HUES6 (cell line): Measurements from ENCODE around the gene KBTBD12.

Experiments
- H3K27ac ChIP-seq: 2 replicates; pipeline ENCODE4 v1.7.0; 2013; ENCODE audit warnings: low read depth, mild to moderate bottlenecking, low read length, inconsistent platforms
- H3K27me3 ChIP-seq: 2 replicates; pipeline ENCODE4 v1.6.1; 2013; ENCODE audit warnings: low read length; ENCODE audit not compliant: control insufficient read depth, insufficient read depth
- H3K36me3 ChIP-seq: 2 replicates; pipeline ENCODE4 v1.6.1; 2013; ENCODE audit warnings: low read length; ENCODE audit not compliant: control insufficient read depth, insufficient read depth
- H3K4me1 ChIP-seq: 2 replicates; pipeline ENCODE4 v1.6.1; 2013; ENCODE audit warnings: low read length; ENCODE audit not compliant: control insufficient read depth, insufficient read depth
- H3K4me3 ChIP-seq: 2 replicates; pipeline ENCODE4 v1.5.1; 2013; ENCODE audit warnings: low read depth, low read length
- H3K9ac ChIP-seq: one replicate; pipeline ENCODE4 v1.6.1; 2013; ENCODE audit warnings: mild to moderate bottlenecking, low read length
- H3K9me3 ChIP-seq: 2 replicates; pipeline ENCODE4 v1.6.1; 2013; ENCODE audit warnings: low read depth, low read length; ENCODE audit not compliant: control insufficient read depth, insufficient read depth

The KBTBD12 gene

DNA sequence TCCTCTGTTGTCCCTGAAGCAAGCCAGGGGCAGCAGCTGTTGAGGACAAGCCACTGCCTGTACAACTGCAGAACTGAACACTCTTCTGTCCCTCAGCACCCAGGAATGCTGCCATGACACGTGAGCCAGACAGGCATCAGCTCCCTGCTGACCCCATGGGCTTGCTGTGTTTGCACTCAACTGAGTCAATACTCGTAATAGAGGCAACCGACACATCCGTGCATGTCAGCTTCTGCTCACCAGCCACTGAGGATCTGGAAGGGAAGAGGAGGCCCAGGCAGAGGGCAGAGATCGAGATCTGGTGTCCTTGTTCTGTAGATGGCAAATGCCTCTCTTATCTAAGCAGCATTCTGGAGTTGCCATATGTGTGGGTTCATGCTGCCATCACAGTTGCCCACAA is 82.9 kb downstream of the KBTBD12 start:
- no peaks in the 10 kb centered on the region for H3K4me1 ChIP-seq
- H3K36me3 ChIP-seq: no peaks in the 10 kb centered on the region
- no peak overlapping the region for H3K4me3 ChIP-seq
- no peak overlapping the region for H3K27ac ChIP-seq
- no peak overlapping the region for H3K9ac ChIP-seq
- peaks cover 19% of the 10 kb centered on the region for H3K27me3 ChIP-seq
- no peaks in the 10 kb centered on the region for H3K9me3 ChIP-seq

- Histone ChIP-seq H3K4me1 (no peaks in the 10 kb centered on the region), H3K27ac (no peak overlapping the region), H3K4me3 (no peak overlapping the region), H3K9ac (no peak overlapping the region), H3K27me3 (peaks cover 18% of the 10 kb centered on the region), H3K36me3 (no peaks in the 10 kb centered on the region), H3K9me3 (no peaks in the 10 kb centered on the region)
These were observed 83.6 kb downstream of the KBTBD12 start for GRCh38 chr3:127998596-127998995.

DNA sequence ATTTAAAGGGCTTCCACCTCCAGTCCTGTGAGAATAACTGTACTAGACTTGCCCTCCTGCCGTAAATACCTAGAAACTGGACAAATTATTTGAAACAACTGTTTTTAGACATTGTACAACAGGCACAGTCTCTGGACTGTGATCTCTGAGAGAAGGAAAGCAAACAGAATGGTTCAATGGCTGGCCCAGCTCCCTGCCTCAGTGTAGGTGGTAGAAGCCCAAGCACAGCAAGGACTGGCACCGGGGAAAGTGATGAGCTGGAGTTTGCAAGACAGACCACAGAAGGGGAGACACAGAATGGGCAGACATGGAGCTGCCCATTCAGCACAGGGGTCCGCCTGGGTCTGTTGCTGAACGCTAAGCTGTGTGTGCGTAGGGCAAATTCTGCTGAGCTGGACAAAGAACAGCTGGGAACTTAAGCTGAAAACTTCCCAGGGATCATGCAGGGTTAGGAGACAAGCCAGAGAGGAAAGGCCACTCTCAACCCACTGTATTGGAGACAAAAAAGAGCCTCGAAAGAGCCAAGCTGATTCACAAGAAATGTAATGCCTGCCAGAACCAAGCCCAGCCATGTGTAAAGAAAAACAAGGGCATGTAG is 84.6 kb downstream of the KBTBD12 start:
- no peak overlapping the region for H3K9ac ChIP-seq
- H3K4me3 ChIP-seq: no peak overlapping the region
- H3K4me1 ChIP-seq: no peaks in the 10 kb centered on the region
- peaks cover 8% of the 10 kb centered on the region for H3K27me3 ChIP-seq
- no peaks in the 10 kb centered on the region for H3K9me3 ChIP-seq
- H3K27ac ChIP-seq: no peak overlapping the region
- H3K36me3 ChIP-seq: no peaks in the 10 kb centered on the region

DNA sequence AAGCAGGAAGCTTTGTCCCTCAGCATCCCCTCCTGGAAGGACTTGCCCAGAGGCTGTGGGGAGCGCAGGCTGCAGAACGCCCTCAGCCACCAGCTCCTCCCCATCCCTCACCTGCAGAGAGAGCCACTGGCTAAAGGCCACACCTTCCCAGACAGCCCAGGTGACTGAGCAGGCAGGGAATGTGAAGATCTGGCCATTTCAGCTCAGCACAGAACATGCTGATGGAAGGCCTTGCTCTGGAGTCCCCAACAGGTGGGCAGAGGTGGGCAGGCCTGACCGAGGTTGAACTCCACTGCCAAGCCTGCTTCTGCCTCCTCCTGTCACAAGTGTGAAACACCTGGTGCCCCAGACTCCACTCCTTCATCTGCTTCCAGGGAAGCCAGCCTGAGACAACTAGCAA is 86.5 kb downstream of the KBTBD12 start:
- no peak overlapping the region for H3K9ac ChIP-seq
- peaks cover 9% of the 10 kb centered on the region for H3K4me1 ChIP-seq
- no peaks in the 10 kb centered on the region for H3K9me3 ChIP-seq
- no peaks in the 10 kb centered on the region for H3K36me3 ChIP-seq
- peaks cover 7% of the 10 kb centered on the region for H3K27me3 ChIP-seq
- H3K27ac ChIP-seq: no peak overlapping the region
- H3K4me3 ChIP-seq: no peak overlapping the region

- Histone ChIP-seq H3K36me3 (no peaks in the 10 kb centered on the region), H3K9ac (no peak overlapping the region), H3K4me1 (peaks cover 18% of the 10 kb centered on the region)
These were observed 89.6 kb downstream of the KBTBD12 start for GRCh38 chr3:128004661-128005060.

GRCh38 chr3:128006061-128007032 is 91.3 kb downstream of the KBTBD12 start:
- H3K9ac ChIP-seq: peak overlapping the region; percentile 31

More at GRCh38 chr3:128004661-128005060, 89.6 kb downstream of the KBTBD12 start:
- Histone ChIP-seq H3K9me3 (no peaks in the 10 kb centered on the region), H3K27me3 (no peaks in the 10 kb centered on the region), H3K4me3 (no peak overlapping the region), H3K27ac (no peak overlapping the region)

GRCh38 chr3:128007033-128007424 is 92.0 kb downstream of the KBTBD12 start:
- no peak overlapping the region for H3K4me3 ChIP-seq

More at GRCh38 chr3:128006061-128007032, 91.3 kb downstream of the KBTBD12 start:
- H3K36me3 ChIP-seq: no peaks in the 10 kb centered on the region
- no peak overlapping the region for H3K27ac ChIP-seq
- no peaks in the 10 kb centered on the region for H3K27me3 ChIP-seq
- peaks cover 19% of the 10 kb centered on the region for H3K4me1 ChIP-seq
- peak overlapping the region; percentile 8; the same call in 1 of the 2 replicates for H3K4me3 ChIP-seq
- no peaks in the 10 kb centered on the region for H3K9me3 ChIP-seq

DNA sequence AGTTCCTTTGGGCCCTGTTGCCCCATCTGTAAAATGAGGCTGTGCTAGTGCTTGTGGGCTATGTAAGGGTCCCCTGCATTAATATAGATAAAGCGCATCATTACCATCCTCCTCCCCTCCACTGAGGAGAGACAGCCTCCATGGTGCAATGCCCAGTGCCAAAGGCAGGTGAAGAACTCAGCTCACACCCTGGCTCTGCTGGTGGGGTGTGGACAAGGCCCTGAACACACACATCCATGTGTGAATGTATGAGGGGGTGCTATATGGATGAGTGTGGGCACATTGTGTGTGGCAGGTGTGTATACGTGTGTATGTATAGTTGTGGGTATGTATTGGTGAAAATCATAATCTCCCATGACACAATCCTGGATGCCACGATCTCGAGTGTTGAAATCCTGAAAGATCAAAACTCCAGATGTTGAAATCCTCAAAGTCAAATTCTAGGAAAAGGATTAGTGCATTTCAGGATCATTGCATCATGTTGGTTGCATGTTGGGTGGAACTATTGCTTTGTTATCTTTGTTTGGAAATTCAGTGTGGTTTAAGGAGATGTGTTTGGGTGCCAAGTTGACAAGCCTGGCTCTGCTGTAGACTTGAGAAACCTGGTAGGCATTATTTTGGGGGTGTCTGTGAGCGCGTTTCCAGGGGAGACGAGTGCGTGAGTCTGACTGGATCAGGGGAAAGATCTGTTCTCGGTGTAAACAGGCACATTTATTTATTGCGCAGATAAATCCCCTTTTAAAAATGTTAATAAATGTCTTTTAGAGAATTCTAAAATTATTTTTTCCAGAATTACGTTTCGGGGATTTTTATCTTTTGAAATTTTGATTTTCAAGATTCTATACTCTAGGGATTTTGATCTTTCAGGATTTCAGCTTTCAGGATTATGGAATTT is 95.2 kb downstream of the KBTBD12 start:
- Histone ChIP-seq H3K9me3 (0 out of 2 replicates have a peak, but pooled peaks cover 3% of the 10 kb centered on the region), H3K27ac (no peak overlapping the region), H3K4me3 (no peak overlapping the region), H3K36me3 (no peaks in the 10 kb centered on the region), H3K9ac (no peak overlapping the region), H3K4me1 (peaks cover 21% of the 10 kb centered on the region), H3K27me3 (no peaks in the 10 kb centered on the region)

More at GRCh38 chr3:128007033-128007424, 92.0 kb downstream of the KBTBD12 start:
- Histone ChIP-seq H3K9me3 (no peaks in the 10 kb centered on the region), H3K9ac (no peak overlapping the region), H3K36me3 (no peaks in the 10 kb centered on the region), H3K27me3 (no peaks in the 10 kb centered on the region), H3K27ac (no peak overlapping the region), H3K4me1 (peaks cover 21% of the 10 kb centered on the region)

DNA sequence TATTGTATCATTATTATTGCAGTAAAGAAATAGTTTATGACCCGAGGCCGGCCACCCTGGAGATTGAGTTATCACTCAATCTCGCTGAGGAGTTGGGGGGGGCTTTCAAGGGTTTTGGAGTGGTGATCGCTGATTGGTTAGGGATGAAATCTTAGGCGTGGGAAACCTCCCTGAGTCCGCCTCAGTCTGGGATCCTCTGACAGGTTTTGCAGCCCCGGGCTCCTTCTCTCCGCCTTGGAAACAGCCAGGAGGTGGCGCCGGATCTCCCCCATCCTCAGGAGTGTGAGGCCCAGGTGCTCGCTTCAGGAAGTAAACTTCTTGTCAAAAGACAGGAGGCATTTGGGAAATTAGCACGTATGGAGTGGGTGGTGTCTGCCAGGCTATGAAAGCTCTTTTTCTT is 96.1 kb downstream of the KBTBD12 start:
- Histone ChIP-seq H3K9ac (no peak overlapping the region), H3K4me3 (no peak overlapping the region), H3K9me3 (0 out of 2 replicates have a peak, but pooled peaks cover 7% of the 10 kb centered on the region), H3K27me3 (no peaks in the 10 kb centered on the region), H3K4me1 (peaks cover 15% of the 10 kb centered on the region), H3K27ac (no peak overlapping the region), H3K36me3 (no peaks in the 10 kb centered on the region)

DNA sequence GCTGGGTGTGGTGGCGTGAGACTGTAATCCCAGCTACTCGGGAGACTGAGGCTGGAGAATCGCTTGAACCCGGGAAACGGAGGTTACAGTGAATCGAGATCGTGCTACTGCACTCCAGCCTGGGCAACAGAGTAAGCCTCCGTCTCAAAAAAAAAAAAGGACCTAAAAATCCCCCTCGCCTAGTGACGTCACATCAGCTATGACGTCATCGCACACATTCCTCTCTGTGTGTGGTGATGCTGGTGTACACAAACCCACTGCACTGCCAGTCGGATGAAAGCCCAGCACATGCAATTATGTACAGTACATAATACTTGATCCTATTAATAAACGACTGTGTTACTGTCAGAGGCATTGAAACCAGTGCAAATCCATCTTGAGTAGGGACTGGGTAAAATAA is 97.0 kb downstream of the KBTBD12 start:
- peaks cover 8% of the 10 kb centered on the region for H3K4me1 ChIP-seq

More for the DNA sequence above, 97.0 kb downstream of the KBTBD12 start:
- no peaks in the 10 kb centered on the region for H3K36me3 ChIP-seq
- H3K9ac ChIP-seq: no peak overlapping the region
- H3K9me3 ChIP-seq: peaks cover 10% of the 10 kb centered on the region; the same call in 1 of the 2 replicates
- H3K4me3 ChIP-seq: no peak overlapping the region
- H3K27ac ChIP-seq: no peak overlapping the region
- H3K27me3 ChIP-seq: no peaks in the 10 kb centered on the region
